Measurements from ENCODE around the gene ANKDD1A. TPM values are rescaled to one million over a fixed set of nuclear protein-coding genes. Genes with fewer than 3 reads are reported as not detected.

Gene ANKDD1A
- total and polyA plus RNA-seq, 2 experiments from 2014 or later: 3.6 to 6.1 TPM

GRCh38 chr15:64949383-64950186 lies 37.9 kb downstream of the ANKDD1A start:
- no peak for DNase-seq (ENCODE audit: low spot score)
- H3K79me2 ChIP-seq: no peaks in the 10 kb centered on the region
- no peak overlapping the region for H3K4me2 ChIP-seq
- no peaks in the 10 kb centered on the region for H3K27me3 ChIP-seq
- H3K9me2 ChIP-seq (replicated peaks; ENCODE audit: insufficient read depth): no peaks in the 10 kb centered on the region
- no peaks in the 10 kb centered on the region for H3K4me1 ChIP-seq (ENCODE audit: insufficient read depth)
- H3K27ac ChIP-seq: no peak overlapping the region
- TF ChIP-seq EZH2 (IDR thresholded peaks at IDR 0.05; ENCODE audit: borderline replicate concordance) (no peak), CTCF (IDR thresholded peaks at IDR 0.05; ENCODE audit: poor library complexity) (no peak), EZH2phosphoT487 (IDR thresholded peaks at IDR 0.05; ENCODE audit: low read depth, severe bottlenecking, unreplicated experiment) (no peak)
- H3K9me3 ChIP-seq (ENCODE audit: low read depth): no peaks in the 10 kb centered on the region
- no peaks in the 10 kb centered on the region for H4K20me1 ChIP-seq (ENCODE audit: insufficient read depth, poor library complexity, severe bottlenecking)
- WGBS (ENCODE audit: low lambda C conversion rate, missing lambda C conversion rate): 93% methylated on average over 11 of the region's 11 CpGs
- H3K36me3 ChIP-seq (replicated peaks; ENCODE audit: insufficient read depth, low read depth): no peaks in the 10 kb centered on the region
- H2AFZ ChIP-seq: no peak overlapping the region
- no peak overlapping the region for H3K4me3 ChIP-seq

DNA sequence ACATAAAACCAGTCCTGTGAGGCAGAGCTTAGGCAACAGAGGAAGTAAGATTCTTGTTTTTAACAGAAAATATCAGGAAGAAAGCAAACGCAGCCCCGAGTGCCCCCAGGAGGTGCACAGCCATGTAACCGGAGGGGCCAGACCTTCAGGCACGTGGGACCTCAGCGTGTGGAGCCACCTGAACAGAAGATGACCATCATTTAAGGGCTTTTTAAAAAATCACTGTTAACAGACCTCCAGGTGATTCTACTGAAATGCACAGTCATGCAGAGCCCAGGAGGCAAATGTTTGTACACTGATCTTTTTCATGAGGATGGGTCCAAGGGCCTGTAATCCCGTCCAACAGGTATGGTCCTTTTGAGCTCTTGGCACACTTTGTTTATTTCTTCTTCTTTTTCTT lies 39.2 kb downstream of the ANKDD1A start:
- Histone ChIP-seq H3K4me2 (no peak overlapping the region), H3K27me3 (no peaks in the 10 kb centered on the region), H3K36me3 (replicated peaks; ENCODE audit: insufficient read depth, low read depth) (no peaks in the 10 kb centered on the region), H3K9me2 (replicated peaks; ENCODE audit: insufficient read depth) (no peaks in the 10 kb centered on the region), H2AFZ (no peak overlapping the region), H4K20me1 (ENCODE audit: insufficient read depth, poor library complexity, severe bottlenecking) (no peaks in the 10 kb centered on the region), H3K9me3 (ENCODE audit: low read depth) (no peaks in the 10 kb centered on the region), H3K27ac (no peak overlapping the region), H3K4me1 (ENCODE audit: insufficient read depth) (no peaks in the 10 kb centered on the region), H3K79me2 (no peaks in the 10 kb centered on the region), H3K4me3 (no peak overlapping the region)
- 83% methylated on average over 6 of the region's 6 CpGs for WGBS (ENCODE audit: low lambda C conversion rate, missing lambda C conversion rate)
- DNase-seq (ENCODE audit: low spot score): no peak
- TF ChIP-seq EZH2phosphoT487 (IDR thresholded peaks at IDR 0.05; ENCODE audit: low read depth, severe bottlenecking, unreplicated experiment): no peak
- TF ChIP-seq CTCF (IDR thresholded peaks at IDR 0.05; ENCODE audit: poor library complexity): no peak
- TF ChIP-seq EZH2 (IDR thresholded peaks at IDR 0.05; ENCODE audit: borderline replicate concordance): no peak

DNA sequence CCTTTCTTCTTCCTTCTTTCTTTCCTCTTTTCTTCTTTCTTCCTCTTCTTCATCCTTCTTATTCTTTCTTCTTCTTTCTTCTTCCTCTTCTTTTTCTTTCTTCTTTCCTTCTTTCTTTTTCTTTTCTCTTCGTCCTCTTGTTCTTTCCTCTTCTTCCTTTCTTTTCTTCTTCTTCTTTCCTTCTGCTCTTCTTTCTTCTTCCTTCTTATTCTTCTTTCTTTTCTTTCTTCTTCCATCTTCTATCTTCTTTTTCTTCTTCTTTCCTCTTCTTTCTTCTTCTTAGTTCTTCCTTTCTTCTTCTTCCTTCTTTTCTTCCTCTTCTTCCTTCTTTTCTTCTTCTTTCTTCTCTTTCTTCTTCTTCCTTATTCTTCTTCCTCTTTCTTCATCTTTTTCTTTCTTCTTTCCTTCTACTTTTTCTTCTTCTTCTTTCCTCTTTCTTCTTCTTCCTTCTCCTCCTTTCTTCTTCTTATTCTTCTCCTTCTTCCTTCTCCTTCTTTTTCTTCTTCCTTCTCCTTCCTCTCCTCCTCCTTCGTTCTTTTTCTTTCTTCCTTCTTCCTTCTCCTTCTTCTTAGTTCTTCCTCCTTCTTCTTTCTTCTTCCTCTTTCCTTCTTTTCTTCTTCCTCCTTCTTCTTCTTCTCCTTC lies 40.2 kb downstream of the ANKDD1A start:
- TF ChIP-seq EZH2 (IDR thresholded peaks at IDR 0.05; ENCODE audit: borderline replicate concordance) (no peak), EZH2phosphoT487 (IDR thresholded peaks at IDR 0.05; ENCODE audit: low read depth, severe bottlenecking, unreplicated experiment) (no peak), CTCF (IDR thresholded peaks at IDR 0.05; ENCODE audit: poor library complexity) (no peak)
- 82% methylated on average over 2 of the region's 2 CpGs for WGBS (ENCODE audit: low lambda C conversion rate, missing lambda C conversion rate)
- no peak for DNase-seq (ENCODE audit: low spot score)

More for the DNA sequence above, 40.2 kb downstream of the ANKDD1A start:
- no peak overlapping the region for H2AFZ ChIP-seq
- H3K9me2 ChIP-seq (replicated peaks; ENCODE audit: insufficient read depth): no peaks in the 10 kb centered on the region
- H3K9me3 ChIP-seq (ENCODE audit: low read depth): no peaks in the 10 kb centered on the region
- no peak overlapping the region for H3K27ac ChIP-seq
- no peaks in the 10 kb centered on the region for H3K36me3 ChIP-seq (replicated peaks; ENCODE audit: insufficient read depth, low read depth)
- H3K4me3 ChIP-seq: no peak overlapping the region
- H3K4me1 ChIP-seq (ENCODE audit: insufficient read depth): no peaks in the 10 kb centered on the region
- no peaks in the 10 kb centered on the region for H4K20me1 ChIP-seq (ENCODE audit: insufficient read depth, poor library complexity, severe bottlenecking)
- no peaks in the 10 kb centered on the region for H3K27me3 ChIP-seq
- no peak overlapping the region for H3K4me2 ChIP-seq
- H3K79me2 ChIP-seq: no peaks in the 10 kb centered on the region

Data from hepatocyte (in vitro differentiated cells).